HG03060 (cell line): ENCODE results near the gene SLC6A3.
"Not testable (repeated sequence)": the region's sequence is repeated elsewhere in the genome, so short reads cannot be mapped to it uniquely, and the experiment has no call there.

Experiments used
- ATAC-seq: cut with Tn5 transposase; IDR thresholded peaks from one replicate; pipeline ENCODE4 v1.9.1; 2021; ENCODE audit warnings: low read depth, moderate number of reproducible peaks; ENCODE audit not compliant: unreplicated experiment

SLC6A3 gene

GRCh38 chr5:1465966-1466471, 20.8 kb upstream of the SLC6A3 start:
- no peak for ATAC-seq

- ATAC-seq: no peak
Measured at GRCh38 chr5:1465117-1465516, 19.9 kb upstream of the SLC6A3 start.

GRCh38 chr5:1464511-1464910, 19.3 kb upstream of the SLC6A3 start:
- ATAC-seq: no peak

- ATAC-seq: no peak
Measured at GRCh38 chr5:1464096-1464446, 18.8 kb upstream of the SLC6A3 start.

GRCh38 chr5:1463326-1464095, 18.3 kb upstream of the SLC6A3 start:
- no peak for ATAC-seq

- ATAC-seq: no peak
Measured at GRCh38 chr5:1462358-1462757, 17.1 kb upstream of the SLC6A3 start.

- ATAC-seq: no peak
Measured at GRCh38 chr5:1461396-1461795, 16.2 kb upstream of the SLC6A3 start.

- ATAC-seq: no peak
Measured at GRCh38 chr5:1460054-1460682, 14.9 kb upstream of the SLC6A3 start.

- not testable (repeated sequence) for ATAC-seq
Measured at GRCh38 chr5:1459435-1459834, 14.2 kb upstream of the SLC6A3 start.

- ATAC-seq: not testable (repeated sequence)
Measured at GRCh38 chr5:1456110-1456881, 11.1 kb upstream of the SLC6A3 start.

GRCh38 chr5:1453613-1454012, 8.4 kb upstream of the SLC6A3 start:
- ATAC-seq: no peak

GRCh38 chr5:1449081-1449630, 3.9 kb upstream of the SLC6A3 start:
- no peak for ATAC-seq

- ATAC-seq: no peak
Measured at GRCh38 chr5:1448511-1449011, 3.3 kb upstream of the SLC6A3 start.

GRCh38 chr5:1447671-1448361, 2.6 kb upstream of the SLC6A3 start:
- no peak for ATAC-seq

GRCh38 chr5:1446602-1447343, 1.5 kb upstream of the SLC6A3 start:
- ATAC-seq: no peak

GRCh38 chr5:1445689-1446601, 705 bp upstream of the SLC6A3 start:
- ATAC-seq: no peak

GRCh38 chr5:1444361-1445189, 665 bp downstream of the SLC6A3 start:
- no peak for ATAC-seq

- no peak for ATAC-seq
Measured at GRCh38 chr5:1443991-1444360, 1.3 kb downstream of the SLC6A3 start.
